B cell (primary cell): ENCODE results near the gene BPIFB3.
"Not testable (repeated sequence)": the region's sequence is repeated elsewhere in the genome, so short reads cannot be mapped to it uniquely, and the experiment has no call there.

Experiments used
- CTCF ChIP-seq: fragments of 200-600 bp; IDR thresholded peaks from one replicate; pipeline ENCODE4 v1.8.0; 2022; ENCODE audit warnings: antibody characterized with exemption, mild to moderate bottlenecking
- EZH2 ChIP-seq: IDR thresholded peaks from 2 replicates; pipeline ENCODE4 v1.6.1; 2012; ENCODE audit warnings: borderline replicate concordance, low read depth, mild to moderate bottlenecking, moderate library complexity, low read length; ENCODE audit not compliant: insufficient read depth, poor library complexity, severe bottlenecking

GRCh38 chr20:33095902-33096584 is 42.3 kb downstream of the BPIFB3 start:
- TF ChIP-seq CTCF: peak; percentile 66
- TF ChIP-seq EZH2: not testable (repeated sequence)
